Right lobe of liver (tissue), 6 donors: ENCODE measurements around the gene GTSE1. TPM values are rescaled to one million over a fixed set of nuclear protein-coding genes. Genes with fewer than 3 reads are reported as not detected.

ENCODE experiments used
- ATAC-seq, 4 donors: fragments of 200-7000 bp; cut with Tn5 transposase; one replicate each; pipeline ENCODE4 v1.9.1; 2020; ENCODE audit warnings: mild to moderate bottlenecking in 4 of 4, moderate library complexity in 4 of 4
- DNase-seq, 3 donors: peaks; one replicate each; pipeline ENCODE4 v3.0.0-alpha.2; 2020
- H3K27ac ChIP-seq, 3 donors: fragments of 200-600 bp; one replicate each; pipeline ENCODE4 v1.8.0; 2022
- H3K27me3 ChIP-seq, 2 donors: fragments of 200-600 bp; one replicate each; pipeline ENCODE4 v1.8.0; 2022
- H3K36me3 ChIP-seq, 4 donors: fragments of 200-600 bp; sonication (generic) in 1 of 4; one replicate each; pipeline versions ENCODE4 v1.5.1 to v1.8.0; 2017 to 2022; ENCODE audit warnings: control low read depth in 1 of 4
- H3K4me1 ChIP-seq, 4 donors: fragments of 200-600 bp; sonication (generic) in 1 of 4; one replicate each; pipeline versions ENCODE4 v1.5.1 to v1.8.0; 2017 to 2022; ENCODE audit warnings: control low read depth in 1 of 4
- H3K4me3 ChIP-seq, 3 donors: fragments of 200-600 bp; one replicate each; pipeline ENCODE4 v1.8.0; 2022
- H3K9me3 ChIP-seq, 4 donors: fragments of 200-600 bp; sonication (generic) in 1 of 4; one replicate each; pipeline versions ENCODE4 v1.5.1 to v1.8.0; 2017 to 2022; ENCODE audit warnings: control low read depth in 1 of 4
- CTCF ChIP-seq, 4 donors: fragments of 200-600 bp in 3 of 4; fragments of 450-650 bp in 1 of 4; IDR thresholded peaks; one replicate each; pipeline versions ENCODE4 v1.5.1 to v1.8.0; 2016 to 2022; ENCODE audit warnings: antibody characterized with exemption in 4 of 4, mild to moderate bottlenecking in 2 of 4
- POLR2A ChIP-seq: fragments of 450-650 bp; IDR thresholded peaks from one replicate; pipeline ENCODE4 v1.6.1; 2017; ENCODE audit warnings: antibody characterized with exemption, mild to moderate bottlenecking
- WGBS: methylation state at CpG from one replicate; pipeline ENCODE4 v1.1.6; 2018; ENCODE audit warnings: low coverage, low lambda C conversion rate; ENCODE audit not compliant: insufficient coverage; ENCODE audit errors: missing lambda C conversion rate; 5-methylcytosine and 5-hydroxymethylcytosine counted together
- intact Hi-C, 2 donors: fragments of 100-400 bp; cut with DNase I; formaldehyde crosslinking; loops; one replicate each; pipeline versions ENCODE4 v1.11.2 to v1.14.1; 2022
- total RNA-seq, 6 experiments: library from RNA; depleted of rRNA in 2 of 6; stranded (reverse); fragments of >200 nt in 2 of 6; fragmentation: NEBNext Ultra II Directional in 3 of 6; extraction: Animal tissue kit (Norgen Biotek cat#: 25700) in 3 of 6; gene quantifications; one replicate each; pipeline versions ENCODE4 v1.1.0 to v1.2.4, GENCODE V29; 2016 to 2023
- donor health status: DM: no; HTN: yes; CAD: no.
- donor health status: DM: no; HTN: no; CAD: no.
- donor health status: DM: no; HTN: no; CAD: no.
- donor health status: DM: no; HTN: yes; CAD: no.
- donor health status: DM: no; HTN: yes; CAD: no.

Gene GTSE1
- total RNA-seq, 6 experiments from 2014 or later, result 0.15 to 0.84 (median 0.52) TPM

- Histone ChIP-seq H3K36me3 (no peaks in the 10 kb centered on the region), H3K9me3 (no peaks in the 10 kb centered on the region), H3K4me1 (peaks cover 0 to 44% (median 13%) of the 10 kb centered on the region in 4 donors), H3K27ac (no peak overlapping the region), H3K4me3 (no peak overlapping the region), H3K27me3 (no peaks in the 10 kb centered on the region)
- intact Hi-C loops, result no loop called here
- WGBS, result 90% methylated on average over 2 of the region's 2 CpGs
- ATAC-seq (no peak), DNase-seq (no peak)
- TF ChIP-seq POLR2A (no peak), CTCF (IDR thresholded peaks at IDR 0.05) (no peak)
Observed at GRCh38 chr22:46371623-46372226, 75.1 kb downstream of the GTSE1 start.

GRCh38 chr22:46372686-46373085 lies 76.0 kb downstream of the GTSE1 start:
- no peak for ATAC-seq
- TF ChIP-seq CTCF (IDR thresholded peaks at IDR 0.05) (no peak), POLR2A (no peak)
- Histone ChIP-seq H3K27ac (no peak overlapping the region), H3K27me3 (no peaks in the 10 kb centered on the region), H3K9me3 (no peaks in the 10 kb centered on the region), H3K36me3 (no peaks in the 10 kb centered on the region), H3K4me1 (peaks cover 0 to 53% (median 17%) of the 10 kb centered on the region in 4 donors), H3K4me3 (no peak overlapping the region)
- no peak for DNase-seq
- intact Hi-C loops, result no loop called here
- 87% methylated on average over 8 of the region's 18 CpGs for WGBS

GRCh38 chr22:46373159-46373558 lies 76.5 kb downstream of the GTSE1 start:
- H3K9me3 ChIP-seq, result no peaks in the 10 kb centered on the region
- peak in 3 of 4 donors; percentile 11 to 13 (median 12) for ATAC-seq
- TF ChIP-seq POLR2A (no peak), CTCF (IDR thresholded peaks at IDR 0.05) (no peak)
- WGBS, result 17% methylated on average over 3 of the region's 8 CpGs
- DNase-seq, result peak in 2 of 3 donors; percentile 51 to 79
- no peak overlapping the region for H3K4me3 ChIP-seq
- intact Hi-C loops, result no loop called here
- H3K36me3 ChIP-seq, result no peaks in the 10 kb centered on the region
- no peaks in the 10 kb centered on the region for H3K27me3 ChIP-seq
- H3K4me1 ChIP-seq, result peaks cover 0 to 58% (median 17%) of the 10 kb centered on the region in 4 donors
- H3K27ac ChIP-seq, result no peak overlapping the region

GRCh38 chr22:46373921-46374662 lies 77.4 kb downstream of the GTSE1 start:
- no peaks in the 10 kb centered on the region for H3K36me3 ChIP-seq
- H3K27ac ChIP-seq, result no peak overlapping the region
- no peaks in the 10 kb centered on the region for H3K9me3 ChIP-seq
- TF ChIP-seq POLR2A (no peak), CTCF (IDR thresholded peaks at IDR 0.05) (no peak)
- DNase-seq, result no peak
- peaks cover 0 to 62% (median 18%) of the 10 kb centered on the region in 4 donors for H3K4me1 ChIP-seq
- no peak for ATAC-seq
- intact Hi-C loops, result no loop called here
- WGBS, result 66% methylated on average over 18 of the region's 31 CpGs
- H3K4me3 ChIP-seq, result no peak overlapping the region
- H3K27me3 ChIP-seq, result no peaks in the 10 kb centered on the region
